Heart left ventricle (tissue), 13 donors: ENCODE measurements around the gene TPH2.

Experiments used
- POLR2A ChIP-seq, 2 donors: fragments of 450-650 bp; IDR thresholded peaks; one replicate each; pipeline ENCODE4 v1.6.1; 2017; ENCODE audit warnings: antibody characterized with exemption in 2 of 2, mild to moderate bottlenecking in 2 of 2, moderate library complexity in 2 of 2
- TF ChIP-seq, protein P1 (sequence below), 12 donors: fragments of 200-600 bp; sonication (generic) in 4 of 12; IDR thresholded peaks; one replicate each; pipeline versions ENCODE4 v1.5.0 to v1.8.0; 2018 to 2022; ENCODE audit warnings: antibody characterized with exemption in 12 of 12, mild to moderate bottlenecking in 5 of 12
- donor health status: ischemic (EF 13 %, LVEDD 7.1; RV severe dilation, severe dysfunction).
- donor health status: DM: no; HTN: yes; CAD: no.
- donor health status: DM: no; HTN: no; CAD: no.
- donor health status: ischemic (EF 25% LVEDD 6.9; RV normal size, moderate dysfunction).
- donor health status: ischemic (EF 25% LVEDD 5.7; RV mildly dilated, moderate dysfunction).
- donor health status: ischemic (EF 35%, LVEDD 5.7; RV mildly dilated, moderate dysfunction).
- donor health status: nonischemic (EF 11% LVEDD 7.7; RV severe dilation, severe dysfunction).
- donor health status: DM: yes; HTN: yes; CAD: no.
- donor health status: PGD.
- donor health status: ischemic (EF 29% LVEDD 5.4; RV normal size, mild dysfunction).
- donor health status: nonischemic (EF 23%, LVEDD 6.1; RV moderate dilation, normal function).

DNA sequence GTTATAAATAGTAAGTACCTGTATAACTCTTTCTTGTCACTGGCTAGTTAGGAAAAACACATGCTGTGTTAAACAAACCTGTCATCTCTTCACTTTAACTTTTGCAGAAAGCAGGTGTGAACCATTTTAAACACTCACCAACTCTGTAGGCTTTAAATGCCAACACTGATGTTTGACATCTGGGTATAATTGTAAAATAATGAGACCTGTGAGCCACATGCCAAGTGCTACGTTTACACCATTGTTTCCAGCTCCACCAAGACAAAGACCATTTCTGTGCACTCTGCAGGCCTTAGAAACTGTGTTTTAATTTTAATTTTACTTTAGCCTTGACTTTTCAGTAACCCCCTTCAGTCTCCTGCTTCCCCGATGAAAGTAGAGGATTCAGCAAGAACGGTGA, 11.0 kb downstream of the TPH2 start:
- TF ChIP-seq, protein P1, sequence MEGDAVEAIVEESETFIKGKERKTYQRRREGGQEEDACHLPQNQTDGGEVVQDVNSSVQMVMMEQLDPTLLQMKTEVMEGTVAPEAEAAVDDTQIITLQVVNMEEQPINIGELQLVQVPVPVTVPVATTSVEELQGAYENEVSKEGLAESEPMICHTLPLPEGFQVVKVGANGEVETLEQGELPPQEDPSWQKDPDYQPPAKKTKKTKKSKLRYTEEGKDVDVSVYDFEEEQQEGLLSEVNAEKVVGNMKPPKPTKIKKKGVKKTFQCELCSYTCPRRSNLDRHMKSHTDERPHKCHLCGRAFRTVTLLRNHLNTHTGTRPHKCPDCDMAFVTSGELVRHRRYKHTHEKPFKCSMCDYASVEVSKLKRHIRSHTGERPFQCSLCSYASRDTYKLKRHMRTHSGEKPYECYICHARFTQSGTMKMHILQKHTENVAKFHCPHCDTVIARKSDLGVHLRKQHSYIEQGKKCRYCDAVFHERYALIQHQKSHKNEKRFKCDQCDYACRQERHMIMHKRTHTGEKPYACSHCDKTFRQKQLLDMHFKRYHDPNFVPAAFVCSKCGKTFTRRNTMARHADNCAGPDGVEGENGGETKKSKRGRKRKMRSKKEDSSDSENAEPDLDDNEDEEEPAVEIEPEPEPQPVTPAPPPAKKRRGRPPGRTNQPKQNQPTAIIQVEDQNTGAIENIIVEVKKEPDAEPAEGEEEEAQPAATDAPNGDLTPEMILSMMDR (IDR thresholded peaks at IDR 0.05): no peak
- TF ChIP-seq POLR2A (IDR thresholded peaks at IDR 0.05): no peak
